Natural killer cell (primary cell): Measurements from ENCODE around the gene JPT1. TPM values are rescaled to one million over a fixed set of nuclear protein-coding genes. Genes with fewer than 3 reads are reported as not detected.
A peak's percentile ranks its signal among the peaks of the same experiment; 100 is the strongest.

Experiments
- ATAC-seq, 3 donors: fragments of 150-1000 bp in 2 of 3; fragments of 200-7000 bp in 1 of 3; cut with Tn5 transposase; 1 replicate in 1 of 3; 2 replicates in 2 of 3; pipeline ENCODE4 v1.10.0; 2021; ENCODE audit warnings: mild to moderate bottlenecking in 2 of 3, moderate library complexity in 2 of 3
- DNase-seq, 2 donors: peaks; one replicate each; pipeline versions ENCODE4 v3.0.0 to v3.0.0-alpha.2; 2013 to 2021; ENCODE audit warnings: mixed read lengths in 1 of 2
- H3K27ac ChIP-seq: one replicate; pipeline ENCODE4 v1.5.1; 2013; ENCODE audit warnings: mild to moderate bottlenecking, low read length
- H3K27me3 ChIP-seq: one replicate; pipeline ENCODE4 v1.6.1; 2013; ENCODE audit warnings: low read length; ENCODE audit not compliant: control insufficient read depth, insufficient read depth
- H3K36me3 ChIP-seq: one replicate; pipeline ENCODE4 v1.6.1; 2013; ENCODE audit warnings: low read length; ENCODE audit not compliant: control insufficient read depth, insufficient read depth
- H3K4me1 ChIP-seq: one replicate; pipeline ENCODE4 v1.6.1; 2013; ENCODE audit warnings: low read length; ENCODE audit not compliant: control insufficient read depth, insufficient read depth
- H3K4me3 ChIP-seq: one replicate; pipeline ENCODE4 v1.5.1; 2013; ENCODE audit warnings: low read length
- H3K9me3 ChIP-seq: one replicate; pipeline ENCODE4 v1.6.1; 2013; ENCODE audit warnings: low read length; ENCODE audit not compliant: control insufficient read depth, insufficient read depth
- H3K27ac Mint-ChIP-seq, 2 donors: one replicate each; pipeline ENCODE4 v1.8.0; 2022; ENCODE audit warnings: mild to moderate bottlenecking in 2 of 2, mixed read lengths in 2 of 2, moderate library complexity in 1 of 2
- H3K27me3 Mint-ChIP-seq, 2 donors: one replicate each; pipeline ENCODE4 v1.8.0; 2022; ENCODE audit warnings: low read depth in 2 of 2, mixed read lengths in 2 of 2
- H3K36me3 Mint-ChIP-seq: one replicate; pipeline ENCODE4 v1.8.0; 2022; ENCODE audit warnings: mixed read lengths
- H3K4me1 Mint-ChIP-seq, 2 donors: one replicate each; pipeline ENCODE4 v1.8.0; 2022; ENCODE audit warnings: mixed read lengths in 2 of 2
- H3K4me3 Mint-ChIP-seq: one replicate; pipeline ENCODE4 v1.8.0; 2022; ENCODE audit warnings: mild to moderate bottlenecking, moderate library complexity, mixed read lengths
- H3K9me3 Mint-ChIP-seq, 2 donors: one replicate each; pipeline ENCODE4 v1.8.0; 2022; ENCODE audit warnings: mixed read lengths in 2 of 2
- CTCF ChIP-seq: fragments of 200-600 bp; IDR thresholded peaks from one replicate; pipeline ENCODE4 v1.8.0; 2022; ENCODE audit warnings: antibody characterized with exemption
- WGBS: methylation state at CpG from one replicate; pipeline ENCODE4 v1.1.7; 2013; ENCODE audit warnings: missing lambda C conversion rate; ENCODE audit not compliant: insufficient coverage; 5-methylcytosine and 5-hydroxymethylcytosine counted together
- intact Hi-C: fragments of 100-400 bp; cut with micrococcal nuclease; formaldehyde crosslinking; loops from one replicate; pipeline ENCODE4 v1.14.2; 2022
- total RNA-seq, 4 donors: library from RNA; stranded (reverse); fragments of 120-200 nt in 1 of 4; gene quantifications; one replicate each; pipeline versions ENCODE4 v1.2.3 to v1.2.4, GENCODE V29; 2013 to 2022

Gene JPT1
- total RNA-seq, 3 donors from 2014 or later (not counting 1 experiment from before 2014, with no cell fraction given), result 45.0 to 54.8 (median 50.5) TPM

DNA sequence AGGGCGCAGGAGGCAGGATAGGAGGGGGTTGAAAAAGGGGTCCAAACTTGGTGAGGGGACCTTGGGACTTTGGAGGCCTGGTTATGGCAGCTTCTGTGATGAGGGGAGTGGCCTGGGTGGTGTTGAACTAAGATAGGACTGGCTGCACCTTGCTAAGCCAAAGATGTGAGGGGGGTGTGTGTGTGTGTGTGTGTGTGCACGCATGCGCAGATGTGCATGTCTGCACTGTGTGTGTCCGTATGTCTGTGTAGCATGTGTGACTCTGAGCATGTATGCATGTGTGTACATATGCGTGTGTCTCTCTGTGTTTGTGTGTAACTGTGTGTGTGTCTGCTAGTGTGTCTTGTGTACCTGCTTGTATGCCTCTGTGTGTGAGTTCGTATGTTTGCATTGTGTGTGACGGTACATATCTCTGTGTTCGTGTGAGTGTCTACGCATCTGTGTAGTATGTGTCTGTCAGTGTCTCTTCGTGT, 62.4 kb downstream of the JPT1 start:
- Mint-ChIP-seq H3K9me3 (no peaks in the 10 kb centered on the region), H3K36me3 (no peaks in the 10 kb centered on the region), H3K27me3 (no peaks in the 10 kb centered on the region), H3K27ac (peak overlapping the region in 1 of 2 donors; percentile 5), H3K4me1 (peaks cover 0 to 34% of the 10 kb centered on the region in 2 donors), H3K4me3 (no peak overlapping the region)
- no peaks in the 10 kb centered on the region for H3K9me3 ChIP-seq
- WGBS, result 96% methylated on average over 10 of the region's 10 CpGs
- H3K36me3 ChIP-seq, result no peaks in the 10 kb centered on the region
- no peaks in the 10 kb centered on the region for H3K27me3 ChIP-seq
- ATAC-seq (no peak), DNase-seq (no peak)
- no peak overlapping the region for H3K4me3 ChIP-seq
- TF ChIP-seq CTCF, result no peak
- intact Hi-C loops, result no loop called here
- no peak overlapping the region for H3K27ac ChIP-seq
- H3K4me1 ChIP-seq, result peaks cover 23% of the 10 kb centered on the region

DNA sequence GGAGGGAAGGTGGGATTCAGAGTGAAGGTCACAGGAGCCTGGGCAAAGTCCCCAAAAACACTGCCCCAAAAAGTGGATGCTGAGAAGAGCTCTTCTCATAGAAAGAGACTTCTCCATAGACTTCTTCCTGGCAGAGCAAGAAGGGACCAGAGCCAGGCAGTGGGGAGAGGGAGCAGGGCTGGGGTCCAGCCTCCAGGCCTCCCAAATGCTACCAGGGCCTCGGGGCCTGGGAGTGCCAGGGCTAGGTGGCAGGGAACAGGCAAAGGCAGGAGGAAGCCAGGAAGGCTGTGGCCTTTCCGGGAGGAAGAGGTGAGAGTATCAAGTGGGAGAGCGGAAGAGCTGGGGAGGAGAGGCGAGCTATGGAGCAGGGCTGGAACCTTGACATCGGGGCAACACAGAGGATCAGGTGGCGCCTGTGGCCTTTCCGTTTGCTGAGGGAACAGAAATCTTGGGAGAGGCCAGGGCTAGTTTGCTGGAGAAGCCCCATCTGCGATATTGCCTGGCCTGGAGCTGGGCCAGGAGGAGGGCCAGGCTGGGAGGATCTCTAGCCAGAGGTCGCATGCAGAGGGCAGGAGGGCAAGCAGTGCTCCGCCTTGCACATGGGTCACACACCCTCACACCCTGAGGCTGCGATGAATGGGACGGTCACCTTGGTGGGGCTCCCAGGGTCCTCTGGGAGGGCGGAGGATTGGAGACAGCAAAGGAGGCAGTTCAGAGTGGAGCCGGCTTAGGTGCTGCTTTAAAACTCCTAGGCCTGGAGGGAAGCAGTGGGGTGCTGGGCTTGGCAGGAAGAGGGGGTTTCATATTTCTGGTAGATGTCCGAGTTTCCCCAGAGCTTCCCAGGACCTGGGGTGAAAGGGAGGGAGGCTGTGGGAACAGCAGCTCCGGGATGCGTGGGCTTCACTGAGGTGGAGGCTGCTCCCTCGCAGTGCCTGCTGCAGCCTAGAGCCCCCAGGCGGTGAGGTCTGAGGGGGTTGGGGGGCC, 63.1 kb downstream of the JPT1 start:
- TF ChIP-seq CTCF, result no peak
- Histone ChIP-seq H3K4me3 (no peak overlapping the region), H3K4me1 (peaks cover 23% of the 10 kb centered on the region), H3K36me3 (no peaks in the 10 kb centered on the region), H3K9me3 (no peaks in the 10 kb centered on the region), H3K27ac (no peak overlapping the region), H3K27me3 (no peaks in the 10 kb centered on the region)
- intact Hi-C loops, result no loop called here
- ATAC-seq (no peak), DNase-seq (no peak)
- H3K36me3 Mint-ChIP-seq, result no peaks in the 10 kb centered on the region
- peaks cover 0 to 34% of the 10 kb centered on the region in 2 donors for H3K4me1 Mint-ChIP-seq
- H3K9me3 Mint-ChIP-seq, result no peaks in the 10 kb centered on the region
- 92% methylated on average over 19 of the region's 19 CpGs for WGBS
- H3K27ac Mint-ChIP-seq, result peak overlapping the region in 1 of 2 donors; percentile 5
- no peaks in the 10 kb centered on the region for H3K27me3 Mint-ChIP-seq
- no peak overlapping the region for H3K4me3 Mint-ChIP-seq

DNA sequence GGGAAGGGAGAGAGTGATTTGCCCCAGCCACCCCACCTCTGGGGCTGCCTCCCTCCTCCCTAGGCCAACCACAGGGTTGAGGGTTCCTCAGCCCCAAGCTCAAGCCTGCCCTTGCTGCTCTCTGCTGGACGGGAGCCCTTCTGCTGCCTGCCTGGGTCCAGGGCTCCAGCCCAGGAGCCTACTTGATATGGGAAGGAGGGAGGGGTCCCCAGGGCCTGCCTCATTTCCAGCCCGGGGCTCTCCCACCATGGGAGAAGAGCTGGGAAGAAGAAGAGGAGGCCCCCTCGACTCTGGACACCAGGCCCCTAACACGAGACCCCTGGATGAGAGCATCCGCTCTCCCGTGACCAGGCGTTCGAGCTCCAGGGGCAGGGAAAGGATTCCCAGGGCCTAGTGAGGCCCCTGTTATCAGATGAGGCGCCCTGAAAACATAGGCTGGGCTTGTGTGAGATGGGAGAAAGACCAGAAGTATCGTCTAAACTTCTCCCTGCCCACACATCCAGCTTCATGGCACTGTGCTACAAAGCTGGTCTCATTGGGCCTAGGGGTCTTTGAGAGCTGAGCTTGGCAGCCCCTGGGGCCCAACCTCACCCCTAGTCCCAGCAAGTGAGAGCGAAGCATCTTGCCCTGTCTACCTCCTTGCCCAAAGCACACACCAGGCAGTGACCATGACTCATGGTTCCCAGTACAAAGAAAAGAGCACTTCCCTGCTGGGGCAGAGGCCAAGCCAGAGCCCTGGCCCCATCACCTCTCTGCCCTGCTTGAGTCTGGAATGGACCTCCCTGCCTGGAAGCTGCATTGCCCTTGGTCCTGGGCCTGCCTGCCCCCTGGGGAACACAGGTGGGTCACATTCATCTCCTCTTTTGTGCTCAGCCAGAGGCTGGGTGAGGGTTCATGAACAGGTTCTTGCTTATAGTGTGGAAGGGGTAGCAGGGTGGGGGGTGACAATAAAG, 65.6 kb downstream of the JPT1 start:
- WGBS, result 82% methylated on average over 10 of the region's 11 CpGs
- Mint-ChIP-seq H3K9me3 (no peaks in the 10 kb centered on the region), H3K4me1 (peaks cover 0 to 34% of the 10 kb centered on the region in 2 donors), H3K27me3 (no peaks in the 10 kb centered on the region), H3K36me3 (no peaks in the 10 kb centered on the region), H3K27ac (peak overlapping the region in 1 of 2 donors; percentile 86), H3K4me3 (peak overlapping the region; percentile 84)
- Histone ChIP-seq H3K4me1 (peaks cover 23% of the 10 kb centered on the region), H3K9me3 (no peaks in the 10 kb centered on the region), H3K36me3 (no peaks in the 10 kb centered on the region), H3K27me3 (no peaks in the 10 kb centered on the region), H3K4me3 (peak overlapping the region; percentile 43), H3K27ac (peak overlapping the region; percentile 11)
- TF ChIP-seq CTCF, result no peak
- ATAC-seq, result peak in 2 of 3 donors; percentile 31 to 33
- intact Hi-C loops, result no loop called here
- no peak for DNase-seq
